SKM-1 (cell line): ENCODE measurements around the gene ZFHX3.
A peak's percentile ranks its signal among the peaks of the same experiment; 100 is the strongest.

Experiments used
- DNase-seq: peaks from one replicate; lab custom pipeline; 2025; ENCODE audit not compliant: unreplicated experiment; lab: John Stamatoyannopoulos, UW

The ZFHX3 gene

DNA sequence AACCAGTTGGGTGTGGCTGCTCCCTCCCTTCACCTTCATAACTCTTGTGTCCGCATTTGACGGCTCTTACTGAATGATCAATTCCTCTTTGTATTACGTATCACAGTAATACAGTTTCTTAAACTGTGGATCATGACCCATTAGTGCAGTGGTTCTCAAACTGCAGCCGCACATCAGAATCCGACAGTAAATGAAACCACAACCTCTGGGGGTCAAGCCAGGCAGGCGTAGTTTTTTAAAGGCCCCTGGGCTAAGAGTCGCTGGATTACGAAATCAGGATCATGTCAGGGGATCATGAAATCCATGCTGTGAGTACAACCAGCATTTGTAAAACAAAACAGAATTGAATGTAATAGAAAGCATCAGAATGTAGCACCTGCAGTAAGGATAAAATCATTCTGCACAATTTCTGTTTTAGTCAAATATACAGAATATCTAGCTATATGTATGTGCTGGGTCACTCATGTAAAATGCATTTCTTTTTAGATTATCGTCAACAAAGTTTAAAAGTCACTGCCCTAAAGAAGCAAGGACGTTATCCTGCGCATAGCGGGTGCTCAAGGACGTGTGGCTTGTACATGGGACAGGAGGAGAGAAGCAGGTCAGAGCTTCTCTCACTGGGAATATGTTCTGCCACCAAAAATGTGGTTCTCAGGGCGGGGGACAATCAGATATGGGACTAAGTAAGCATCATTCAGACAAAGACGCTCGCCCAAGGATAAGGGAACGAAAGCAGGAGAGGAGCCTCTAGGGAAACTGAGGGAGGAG is 113.1 kb downstream of the ZFHX3 start:
- DNase-seq = no peak

DNA sequence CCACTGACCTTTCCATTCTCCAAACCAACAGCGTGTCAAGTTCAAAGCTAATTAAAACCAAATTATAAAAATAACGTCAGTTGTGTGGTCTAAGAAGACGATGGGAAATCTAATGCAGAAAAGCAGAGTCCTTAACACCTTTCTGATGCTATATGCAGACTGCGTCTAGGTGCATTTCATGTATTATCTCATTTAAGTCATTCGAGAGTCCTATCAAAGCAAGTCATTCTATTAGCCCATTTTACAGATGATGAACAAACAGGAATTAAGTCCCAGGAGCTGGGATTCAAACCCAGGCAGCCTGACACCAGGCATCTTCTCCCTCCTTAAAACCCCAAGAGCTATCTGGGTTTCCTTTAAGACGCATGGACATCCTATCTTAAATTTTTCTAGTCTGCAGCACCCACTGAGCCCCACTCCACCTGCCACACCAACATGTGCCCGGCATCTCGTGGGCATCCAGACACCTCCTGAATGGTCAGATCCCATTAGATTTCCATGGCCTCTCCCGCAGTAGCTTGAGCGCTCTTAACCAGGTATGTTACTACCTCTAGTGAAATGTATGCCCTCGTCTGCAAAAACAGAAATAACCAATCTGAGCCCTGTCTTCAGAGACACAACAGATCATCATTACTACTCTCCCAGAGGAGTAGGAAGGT is 115.1 kb downstream of the ZFHX3 start:
- DNase-seq = no peak

DNA sequence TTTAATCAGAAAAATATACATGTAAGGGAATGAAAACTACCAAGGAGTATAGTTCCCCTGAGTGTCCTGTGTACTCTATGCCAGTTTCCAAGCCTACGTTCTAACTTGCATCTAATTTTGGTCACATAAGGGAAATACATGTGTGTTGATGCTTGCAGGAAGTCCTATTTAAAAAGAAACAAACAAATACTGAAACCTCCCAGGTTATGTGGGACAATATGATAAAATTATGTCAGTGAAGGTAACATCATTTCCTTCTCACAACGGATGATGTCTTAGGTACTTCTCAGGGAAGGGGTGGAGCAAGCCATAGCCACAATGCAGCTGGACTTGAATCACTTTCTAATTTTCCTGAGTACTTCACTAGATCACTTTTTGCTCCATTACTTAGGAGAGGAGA is 115.9 kb downstream of the ZFHX3 start:
- no peak for DNase-seq

DNA sequence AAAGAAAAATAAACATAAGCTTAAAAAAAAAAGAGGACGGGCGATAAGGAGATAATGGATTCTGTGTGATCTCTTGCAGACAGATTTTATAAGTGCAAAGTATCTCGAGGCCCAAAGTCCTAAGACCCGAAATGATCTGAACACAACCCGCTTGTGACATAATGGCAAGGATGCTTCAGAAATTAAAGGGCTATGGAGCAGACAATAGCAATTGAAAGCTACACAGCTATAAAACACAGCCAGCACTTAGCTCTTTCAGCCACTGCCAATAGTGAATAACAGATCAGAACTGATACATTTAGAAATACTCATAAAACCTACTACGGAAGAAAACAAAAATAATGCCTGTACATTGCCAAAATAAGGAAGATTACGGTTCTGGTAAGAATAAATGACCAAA is 117.5 kb downstream of the ZFHX3 start:
- DNase-seq = no peak

DNA sequence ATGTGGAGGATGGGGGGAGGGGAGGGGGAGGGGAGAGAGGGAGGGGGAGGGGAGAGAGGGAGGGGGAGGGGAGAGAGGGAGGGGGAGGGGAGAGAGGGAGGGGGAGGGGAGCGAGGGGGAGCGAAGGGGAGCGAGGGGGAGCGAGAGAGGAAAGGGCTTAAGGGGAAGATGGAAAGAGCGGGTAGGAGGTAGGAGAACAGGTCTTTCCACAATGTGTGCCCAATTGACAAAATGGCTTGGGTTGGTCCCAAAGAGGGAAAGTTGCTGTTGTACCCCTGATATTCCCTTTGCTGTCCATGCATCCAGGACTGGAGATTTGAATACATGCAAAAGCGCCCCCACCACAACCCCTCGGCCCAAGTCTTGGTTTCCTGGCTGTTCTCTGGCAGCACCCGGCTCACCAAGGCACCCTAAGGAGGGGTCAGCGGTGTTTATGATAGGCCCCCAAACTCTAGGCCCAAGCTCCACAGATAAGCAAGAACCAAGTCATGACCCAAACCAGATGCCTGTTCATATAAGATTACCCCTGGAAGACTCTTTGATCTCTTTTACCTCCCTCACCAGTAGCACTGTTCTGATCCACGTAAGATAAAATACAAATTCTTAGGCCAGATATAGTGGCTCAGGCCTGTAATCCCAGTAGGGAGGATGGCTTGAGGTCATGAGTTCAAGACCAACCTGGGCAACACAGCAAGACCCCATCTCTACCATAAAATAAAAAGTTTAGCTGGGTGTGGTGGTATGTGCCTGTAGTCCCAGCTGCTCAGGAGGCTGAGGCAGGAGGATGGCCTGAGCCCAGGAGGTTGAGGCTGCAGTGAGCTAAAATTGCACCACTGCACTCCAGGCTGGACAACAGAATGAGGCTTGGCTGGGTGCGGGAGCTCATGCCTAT is 119.6 kb downstream of the ZFHX3 start:
- DNase-seq = no peak

DNA sequence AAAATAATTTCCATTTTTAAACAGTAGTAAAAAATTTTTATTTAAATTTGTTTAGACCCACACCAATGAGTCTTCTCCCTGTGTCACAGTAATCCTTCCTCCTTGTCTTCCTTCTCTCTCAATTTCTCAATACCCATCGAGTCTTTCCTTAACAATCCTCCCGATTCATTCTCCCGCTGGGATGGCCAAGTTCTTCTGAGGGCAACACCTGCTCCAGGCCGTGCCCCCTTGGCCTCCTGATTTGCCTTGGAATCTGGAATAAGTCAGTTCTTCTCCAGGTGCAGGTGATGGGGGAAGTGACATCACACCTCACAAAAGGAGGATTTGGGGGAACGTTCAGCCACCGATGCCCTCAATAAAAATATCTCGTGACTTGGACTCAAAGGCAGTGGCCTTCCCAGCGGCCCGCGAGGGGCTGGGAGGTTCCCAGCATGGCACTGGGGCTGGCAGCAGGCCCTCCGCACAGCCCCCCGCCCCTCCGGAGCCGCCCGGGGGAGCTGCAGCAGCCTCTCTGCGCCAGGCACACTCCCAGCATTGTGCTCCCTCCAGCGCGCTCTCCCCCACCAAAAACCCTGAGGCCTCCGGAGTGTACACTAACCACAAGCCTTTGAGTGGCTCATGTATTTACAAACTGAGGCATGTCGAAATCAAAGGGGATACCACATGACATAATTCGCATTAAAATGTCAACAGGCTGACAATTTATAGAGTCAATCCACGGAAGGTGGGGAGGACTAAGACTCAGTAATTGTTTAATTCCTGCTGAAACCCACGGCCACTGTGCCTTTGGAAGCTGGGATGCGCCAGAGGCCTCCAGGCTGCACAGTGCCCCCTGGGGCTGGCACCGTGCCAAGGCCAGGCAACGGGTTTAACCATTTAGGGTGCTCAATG is 120.5 kb downstream of the ZFHX3 start:
- peak; percentile 52 for DNase-seq

DNA sequence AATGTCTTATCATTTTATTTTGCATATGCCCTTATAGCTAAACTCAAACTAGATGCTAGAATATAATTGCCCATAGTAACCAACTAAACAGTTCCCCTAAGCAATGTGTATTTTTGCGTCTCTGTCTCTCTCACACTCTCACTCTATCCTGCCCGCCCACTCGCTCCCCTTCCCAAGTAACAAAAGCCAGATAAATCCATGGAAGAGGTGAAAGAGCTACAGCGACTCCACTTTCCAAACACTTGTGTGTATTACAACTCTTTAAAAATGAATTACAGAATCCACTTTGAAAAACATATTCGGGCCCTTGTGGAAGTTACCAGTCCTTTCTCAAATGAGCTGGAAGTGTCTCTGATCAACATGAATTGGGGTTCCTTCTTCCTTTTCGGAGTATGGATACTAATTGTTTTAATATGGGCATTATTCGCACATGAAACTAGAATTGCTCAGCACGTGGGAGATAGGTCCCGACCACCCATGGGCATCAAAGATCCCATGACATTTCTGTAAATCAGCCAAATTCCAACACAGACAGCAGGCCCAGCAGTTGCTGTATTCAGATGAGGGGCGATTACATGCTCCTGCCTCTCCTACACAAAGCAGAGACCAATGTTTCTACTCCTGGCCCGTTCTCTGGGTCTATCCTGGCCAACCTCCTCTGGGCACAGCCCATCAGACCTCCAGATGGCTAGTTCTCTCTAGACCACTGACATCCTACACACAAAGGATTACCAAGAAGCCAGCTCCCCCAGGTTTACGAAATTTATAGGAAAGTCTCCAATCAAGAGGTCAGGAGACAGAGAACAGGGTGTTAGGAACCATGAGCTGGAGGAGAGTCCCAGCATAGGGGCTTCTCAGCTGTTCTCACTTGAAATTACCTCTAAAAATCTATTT is 121.5 kb downstream of the ZFHX3 start:
- DNase-seq = no peak

DNA sequence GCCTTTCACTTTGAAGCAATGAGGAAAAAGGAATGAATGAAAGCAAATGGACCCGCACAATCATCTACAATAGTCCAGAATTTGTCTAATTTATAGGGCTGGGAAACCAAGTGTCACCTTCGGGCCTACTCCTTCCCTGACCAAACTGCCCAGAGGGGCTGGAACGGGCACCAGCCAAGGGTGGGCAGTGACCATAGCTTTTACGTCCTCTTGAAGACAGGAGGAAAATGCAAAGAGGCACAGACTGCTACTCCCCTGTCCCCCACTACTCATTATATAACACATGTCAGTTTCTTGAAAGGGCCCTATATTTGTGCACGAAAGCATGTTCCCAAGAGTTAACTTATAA is 122.3 kb downstream of the ZFHX3 start:
- no peak for DNase-seq

DNA sequence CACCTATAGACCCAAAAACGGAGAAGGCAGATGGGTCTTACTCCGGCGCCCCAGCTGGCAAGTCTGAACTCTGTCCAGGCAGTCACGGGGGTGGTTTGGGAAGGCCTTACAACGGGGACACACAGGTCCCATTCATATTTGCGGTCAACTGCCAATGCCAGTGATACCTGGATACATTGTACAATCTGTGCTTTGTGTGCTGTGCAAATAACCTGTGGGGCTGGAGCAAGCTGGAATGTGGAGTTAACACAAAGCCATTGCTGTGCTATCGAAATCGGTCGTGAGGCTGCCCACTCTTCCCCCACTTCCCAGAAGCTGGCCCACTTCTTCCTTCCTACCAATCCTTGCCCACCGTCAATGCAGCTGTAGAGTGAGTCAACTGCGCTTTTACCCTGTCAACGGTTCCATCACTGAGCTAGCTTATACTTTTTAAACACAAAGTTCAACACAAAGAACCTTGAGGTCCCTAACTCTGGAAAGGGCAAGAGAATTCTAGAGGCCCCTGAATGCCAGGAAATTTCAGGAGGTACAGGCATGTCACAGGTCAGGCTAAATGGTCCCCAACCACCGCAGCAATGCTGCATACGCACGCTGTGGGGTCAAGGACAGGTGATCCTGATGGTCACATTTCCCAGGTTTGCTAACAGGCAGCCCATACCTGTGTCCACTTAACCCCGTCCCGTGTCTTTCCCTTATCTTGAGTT is 122.8 kb downstream of the ZFHX3 start:
- no peak for DNase-seq

DNA sequence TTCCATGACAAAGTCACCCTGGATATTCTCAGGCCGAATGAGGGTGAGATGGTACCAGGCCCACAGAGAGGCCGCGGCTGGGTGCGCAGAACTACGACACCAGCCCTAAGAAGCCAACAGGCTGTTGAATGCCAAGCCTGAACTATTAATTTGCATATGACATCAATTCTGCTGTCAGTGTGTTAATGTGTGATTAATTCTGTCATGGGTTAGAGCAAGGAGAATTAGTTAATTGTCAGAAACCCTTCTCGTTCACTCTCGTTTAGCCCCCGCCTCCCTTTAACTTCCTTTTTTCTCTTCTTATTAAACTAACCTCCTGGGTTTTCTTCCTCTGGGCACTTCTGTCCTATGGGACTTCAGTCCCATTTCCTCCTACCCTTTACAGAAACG is 123.4 kb downstream of the ZFHX3 start:
- DNase-seq = no peak

DNA sequence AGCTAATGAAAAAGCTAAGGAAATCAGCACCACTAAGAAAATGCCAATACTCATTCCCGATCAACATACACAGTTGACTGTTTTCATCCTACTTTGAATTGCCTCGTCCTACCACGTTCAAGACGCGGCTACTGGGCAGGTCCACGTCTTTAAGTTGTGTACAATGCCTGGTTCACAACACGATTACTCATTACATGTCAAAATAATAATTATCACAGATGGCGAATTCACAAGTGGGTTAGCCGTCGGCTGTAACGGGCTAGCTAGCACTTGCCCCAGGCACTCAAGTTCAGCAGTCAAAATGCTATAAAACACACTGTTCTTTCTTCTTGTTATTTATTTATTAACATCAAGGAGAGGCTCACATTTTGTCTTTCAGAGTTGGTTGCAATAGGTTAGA is 124.2 kb downstream of the ZFHX3 start:
- no peak for DNase-seq

DNA sequence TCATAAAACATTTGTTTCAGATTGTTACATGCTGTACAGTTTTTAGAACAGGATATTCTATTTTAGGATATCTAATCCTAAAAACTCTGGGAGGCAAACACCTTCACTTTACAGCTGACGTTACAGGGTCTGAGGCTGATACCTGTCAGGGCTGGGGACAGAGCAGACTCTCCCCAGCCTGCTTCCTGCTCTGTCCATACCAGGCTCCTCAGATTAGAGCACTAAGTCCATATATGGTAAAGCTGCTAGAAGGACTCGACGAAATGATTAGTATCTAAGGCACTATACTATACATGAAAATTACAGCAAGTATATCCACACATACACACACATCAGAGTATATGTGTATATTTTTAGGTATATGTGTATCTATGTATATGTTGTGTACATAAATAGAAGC is 125.2 kb downstream of the ZFHX3 start:
- no peak for DNase-seq

DNA sequence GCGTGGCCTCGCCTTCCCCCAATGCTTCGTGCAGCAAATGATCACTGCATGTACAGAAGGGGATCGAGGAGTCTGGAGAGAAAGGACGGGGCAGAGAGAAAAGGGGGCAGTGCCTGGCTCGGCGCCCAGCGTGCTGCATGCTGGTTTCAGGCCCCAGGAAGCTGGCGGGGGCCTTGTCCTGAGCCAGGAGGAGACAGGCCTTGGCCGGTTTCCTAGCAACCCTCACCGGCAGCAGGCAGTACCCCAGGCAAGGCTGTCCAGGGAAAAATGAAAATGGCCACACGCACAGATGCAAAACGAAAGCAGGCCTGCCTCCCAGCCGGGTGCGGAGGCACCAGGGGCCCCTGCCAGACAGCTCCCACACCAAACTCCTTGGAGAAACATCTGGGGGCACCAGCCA is 126.3 kb downstream of the ZFHX3 start:
- no peak for DNase-seq

DNA sequence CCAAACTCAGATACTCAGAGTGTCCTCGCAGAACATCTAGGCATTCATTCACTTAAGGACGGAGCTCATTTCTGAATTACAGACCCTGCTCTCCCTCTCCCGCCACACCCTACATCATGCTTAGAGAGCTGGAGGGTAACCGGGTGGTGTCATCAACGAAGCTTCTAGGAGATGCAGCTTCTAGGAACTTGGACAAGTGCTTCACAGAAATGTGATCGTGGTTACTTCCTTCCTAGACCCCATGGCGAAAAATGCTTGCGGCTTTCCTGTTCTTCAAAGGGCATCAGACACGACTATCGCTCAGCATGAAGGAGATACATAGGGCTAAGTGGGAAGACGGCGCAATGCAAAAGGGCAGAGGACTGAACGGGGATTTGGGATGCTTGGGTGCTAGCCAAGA is 126.8 kb downstream of the ZFHX3 start:
- no peak for DNase-seq

DNA sequence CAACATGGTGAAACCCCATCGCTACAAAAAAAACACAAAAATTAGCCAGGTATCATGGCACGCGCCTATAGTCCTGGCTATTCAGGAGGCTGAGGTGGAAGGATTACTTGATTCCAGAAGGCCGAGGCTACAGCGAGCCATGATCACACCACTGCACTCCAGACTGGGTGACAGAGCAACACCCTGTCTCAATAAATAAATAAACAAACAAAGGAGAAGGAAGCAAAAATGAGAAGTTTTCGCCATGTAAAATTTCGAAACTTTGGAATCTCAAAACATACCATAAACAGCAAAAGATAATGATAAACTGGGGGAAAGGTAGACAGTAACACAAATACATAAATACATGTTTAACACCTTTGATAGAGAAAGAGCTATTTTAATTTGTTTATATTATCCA is 130.9 kb downstream of the ZFHX3 start:
- no peak for DNase-seq

DNA sequence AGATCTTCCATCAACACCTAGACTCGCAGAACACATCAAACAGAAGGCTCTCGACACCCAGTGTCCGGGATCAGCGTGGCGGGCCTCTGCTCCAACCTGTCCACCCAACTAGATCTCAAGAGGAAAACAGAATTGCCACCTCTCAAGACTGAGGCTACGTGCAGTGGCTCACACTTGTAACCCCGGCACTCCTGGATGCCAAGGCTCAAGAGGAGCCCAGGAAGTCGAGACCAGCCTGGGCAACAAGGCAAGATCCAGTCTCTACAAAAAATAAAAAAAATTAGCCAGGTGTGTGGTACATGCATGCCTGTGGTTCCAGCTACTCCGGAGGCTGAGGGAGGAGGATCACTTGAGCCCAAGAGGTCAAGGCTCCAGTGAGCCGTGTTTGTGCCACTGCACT is 132.6 kb downstream of the ZFHX3 start:
- DNase-seq = no peak

DNA sequence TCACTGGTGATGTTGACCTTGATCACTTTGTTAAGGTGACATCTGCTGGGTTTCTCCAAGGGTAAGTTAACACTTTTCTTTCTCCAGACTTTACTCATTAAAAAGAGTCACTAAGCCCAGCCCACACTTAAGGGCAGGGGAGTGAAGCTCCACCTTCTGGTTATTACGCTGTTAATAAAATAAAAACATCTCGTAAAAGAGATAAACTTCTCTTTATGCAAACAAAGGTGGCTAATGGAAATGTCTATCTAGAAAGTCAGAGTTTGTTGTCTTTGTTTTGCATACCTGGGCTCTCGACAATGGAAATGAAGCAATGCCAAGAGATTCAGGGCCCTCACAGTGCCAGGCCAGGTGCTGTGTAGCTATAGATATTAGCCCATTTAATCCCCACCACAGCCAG is 134.4 kb downstream of the ZFHX3 start:
- no peak for DNase-seq

DNA sequence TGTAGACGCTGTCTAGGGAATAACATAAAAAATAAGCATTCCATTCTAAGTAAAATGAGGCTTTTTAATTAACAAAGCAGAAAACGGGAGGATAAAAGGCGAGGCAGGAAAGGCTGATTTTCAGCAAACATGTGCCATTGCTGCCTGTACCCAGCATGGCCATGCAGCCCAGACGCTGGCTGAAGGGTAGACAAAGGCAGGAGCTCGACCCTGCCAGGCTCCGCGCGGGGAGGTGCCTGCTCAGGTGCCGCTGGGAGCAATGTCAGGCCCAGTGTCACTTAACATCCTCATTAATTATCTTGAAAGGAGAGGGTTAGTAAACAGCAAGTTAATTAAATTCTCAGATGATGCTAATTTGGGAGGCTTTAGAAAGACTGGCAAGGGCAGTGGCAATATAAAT is 136.0 kb downstream of the ZFHX3 start:
- no peak for DNase-seq

DNA sequence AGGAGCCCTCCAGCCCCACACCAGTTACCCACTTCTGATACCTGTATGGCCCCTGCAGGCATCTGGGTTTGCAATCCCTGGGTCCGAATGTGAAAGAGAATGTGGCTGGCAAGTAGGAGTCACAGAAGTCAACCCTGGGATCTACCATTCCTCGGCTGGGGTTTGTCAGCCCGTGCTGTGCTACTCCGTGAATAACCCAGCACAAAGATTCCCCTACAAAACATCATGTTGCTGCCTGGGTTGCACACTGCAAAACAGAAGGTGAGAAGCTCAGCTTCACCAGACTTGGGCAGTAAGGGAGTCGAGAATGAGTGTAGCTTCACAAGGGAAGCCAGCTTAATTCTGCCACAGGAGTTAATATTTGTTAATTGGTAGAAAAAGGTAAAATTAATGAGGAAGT is 137.1 kb downstream of the ZFHX3 start:
- DNase-seq = no peak
